Stimulated activated CD8-positive, alpha-beta memory T cell treated with anti-CD3 and anti-CD28 coated beads, Interleukin-4, amount 100 ng/mL, for 24 hours (primary cell): Measurements from ENCODE around the gene PMIS2.

ENCODE experiments used
- DNase-seq: peaks from one replicate; pipeline ENCODE4 v3.0.0-alpha.2; 2020; ENCODE audit warnings: low read depth

PMIS2 gene

DNA sequence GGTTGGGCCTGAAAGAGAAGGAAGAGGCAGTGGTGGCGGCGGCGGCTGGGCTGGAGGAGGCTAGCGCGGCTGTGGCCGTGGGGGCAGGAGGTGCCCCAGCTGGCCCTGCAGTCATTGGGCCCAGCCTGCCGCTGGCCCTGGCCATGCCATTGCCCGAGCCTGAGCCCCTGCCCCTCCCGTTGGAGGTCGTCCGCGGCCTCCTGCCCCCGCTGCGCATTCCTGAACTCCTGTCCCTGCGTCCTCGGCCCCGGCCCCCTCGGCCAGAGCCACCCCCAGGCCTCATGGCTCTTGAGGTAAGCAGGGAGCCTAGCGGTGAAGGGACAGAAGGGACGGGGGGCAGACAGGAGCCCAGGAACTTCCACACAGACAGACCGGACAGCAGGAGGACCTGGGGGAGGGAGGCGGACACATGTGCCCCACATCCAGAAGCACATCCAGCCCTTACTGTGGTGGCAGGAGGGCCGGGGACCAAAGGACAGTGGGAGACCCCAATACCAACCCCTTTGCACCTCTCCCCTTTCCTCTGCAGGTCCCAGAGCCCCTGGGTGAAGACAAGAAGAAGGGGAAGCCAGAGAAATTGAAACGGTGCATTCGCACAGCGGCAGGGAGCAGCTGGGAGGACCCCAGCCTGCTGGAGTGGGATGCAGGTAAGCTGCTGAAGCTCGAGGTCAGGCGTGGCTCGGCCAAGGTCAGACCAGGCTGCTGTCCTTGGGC is 47.9 kb downstream of the PMIS2 start:
- DNase-seq: no peak

DNA sequence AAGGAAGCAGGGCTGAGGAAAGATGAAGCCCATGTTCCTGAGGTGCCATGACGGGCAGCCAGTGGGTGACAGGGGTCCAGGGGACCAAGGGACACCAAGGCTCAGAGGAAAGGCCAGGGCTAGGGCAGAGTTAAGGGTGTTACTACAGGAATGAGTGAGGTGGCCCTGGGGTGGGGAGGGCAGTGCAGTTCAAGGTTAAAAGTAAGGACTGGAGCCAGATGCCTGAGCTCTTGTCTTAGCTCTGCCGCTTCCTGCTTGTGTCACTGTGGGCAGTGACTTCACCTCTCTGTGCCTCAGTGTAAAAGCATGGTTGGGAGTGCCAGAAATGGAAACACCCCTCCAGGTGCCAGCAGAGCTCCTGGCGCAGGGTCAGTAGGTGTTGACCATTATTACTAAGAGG is 50.7 kb downstream of the PMIS2 start:
- no peak for DNase-seq
